Gastroesophageal sphincter (tissue), 4 donors: Measurements from ENCODE around the gene ARID3A. TPM values are rescaled to one million over a fixed set of nuclear protein-coding genes. Genes with fewer than 3 reads are reported as not detected.

Experiments used
- ATAC-seq: fragments of 150-250 bp; one replicate; pipeline ENCODE4 v1.9.1; 2016; ENCODE audit warnings: mild to moderate bottlenecking, moderate library complexity
- H3K27ac ChIP-seq, 4 donors: fragments of 200-600 bp; sonication (generic) in 3 of 4; 1 replicate in 3 of 4; 2 replicates in 1 of 4; pipeline ENCODE4 v1.5.1; 2016 to 2019
- H3K27me3 ChIP-seq: fragments of 200-600 bp; sonication (generic); one replicate; pipeline ENCODE4 v1.5.1; 2019
- H3K36me3 ChIP-seq, 2 donors: fragments of 200-600 bp; sonication (generic); one replicate each; pipeline ENCODE4 v1.5.1; 2019; ENCODE audit warnings: control low read depth in 1 of 2
- H3K4me1 ChIP-seq, 3 donors: fragments of 200-600 bp; sonication (generic); 1 replicate in 2 of 3; 2 replicates in 1 of 3; pipeline ENCODE4 v1.5.1; 2016 to 2019; ENCODE audit warnings: control low read depth in 2 of 3
- H3K4me3 ChIP-seq, 2 donors: fragments of 200-600 bp; sonication (generic); one replicate each; pipeline ENCODE4 v1.5.1; 2019; ENCODE audit warnings: mild to moderate bottlenecking in 1 of 2, moderate library complexity in 1 of 2
- H3K9me3 ChIP-seq, 3 donors: fragments of 200-600 bp; sonication (generic); one replicate each; pipeline ENCODE4 v1.5.1; 2017 to 2019; ENCODE audit warnings: control low read depth in 2 of 3
- EP300 ChIP-seq: sonication (generic); formaldehyde crosslinking; IDR thresholded peaks from one replicate; pipeline ENCODE4 v1.6.1; 2017; ENCODE audit warnings: antibody characterized with exemption, mild to moderate bottlenecking
- POLR2A ChIP-seq, 2 donors: fragments of 450-650 bp; IDR thresholded peaks; one replicate each; pipeline ENCODE4 v1.6.1; 2017; ENCODE audit warnings: antibody characterized with exemption in 2 of 2, mild to moderate bottlenecking in 2 of 2, moderate library complexity in 1 of 2
- POLR2AphosphoS5 ChIP-seq: sonication (generic); formaldehyde crosslinking; IDR thresholded peaks from one replicate; pipeline ENCODE4 v1.6.1; 2017; ENCODE audit warnings: antibody characterized with exemption
- WGBS, 2 donors: methylation state at CpG; one replicate each; pipeline ENCODE4 v1.1.5; 2018; ENCODE audit warnings: low coverage in 1 of 2; 5-methylcytosine and 5-hydroxymethylcytosine counted together
- total RNA-seq, 4 donors: library from RNA; depleted of rRNA; stranded (reverse); fragments of >200 nt; gene quantifications; one replicate each; pipeline ENCODE4 v1.1.0, GENCODE V29; 2016
- TF ChIP-seq, protein P1 (sequence below), 4 experiments: fragments of 200-600 bp in 2 of 4; fragments of 450-650 bp in 2 of 4; sonication (generic) in 1 of 4; IDR thresholded peaks; one replicate each; pipeline ENCODE4 v1.5.1; 2017 to 2019; ENCODE audit warnings: antibody characterized with exemption in 4 of 4, mild to moderate bottlenecking in 2 of 4, moderate library complexity in 2 of 4

Gene ARID3A
- total RNA-seq, 4 donors from 2014 or later: 3.6 to 6.2 (median 4.9) TPM

DNA sequence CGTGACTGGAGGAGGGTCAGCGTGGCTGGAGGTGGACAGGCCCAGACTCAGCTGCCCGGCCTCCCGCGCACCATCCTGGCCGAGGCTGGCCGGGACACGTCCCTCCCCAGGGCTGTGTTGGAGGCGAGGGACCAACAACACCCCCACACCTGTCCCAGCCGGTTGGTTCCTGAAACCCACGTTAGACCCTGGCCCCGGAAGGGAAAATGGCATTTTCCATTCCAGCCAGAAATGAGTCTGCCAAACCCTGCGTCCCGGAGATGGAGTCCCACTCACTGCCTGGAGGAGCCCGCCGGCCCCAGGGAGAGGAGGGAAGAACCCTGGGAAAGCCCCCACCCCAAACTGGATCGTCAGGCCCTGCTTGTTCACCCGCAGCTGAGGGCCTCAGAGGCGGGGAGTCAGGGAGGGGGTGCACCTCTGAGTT, 53.5 kb downstream of the ARID3A start:
- H3K27ac ChIP-seq: no peak overlapping the region
- TF ChIP-seq, protein P1, sequence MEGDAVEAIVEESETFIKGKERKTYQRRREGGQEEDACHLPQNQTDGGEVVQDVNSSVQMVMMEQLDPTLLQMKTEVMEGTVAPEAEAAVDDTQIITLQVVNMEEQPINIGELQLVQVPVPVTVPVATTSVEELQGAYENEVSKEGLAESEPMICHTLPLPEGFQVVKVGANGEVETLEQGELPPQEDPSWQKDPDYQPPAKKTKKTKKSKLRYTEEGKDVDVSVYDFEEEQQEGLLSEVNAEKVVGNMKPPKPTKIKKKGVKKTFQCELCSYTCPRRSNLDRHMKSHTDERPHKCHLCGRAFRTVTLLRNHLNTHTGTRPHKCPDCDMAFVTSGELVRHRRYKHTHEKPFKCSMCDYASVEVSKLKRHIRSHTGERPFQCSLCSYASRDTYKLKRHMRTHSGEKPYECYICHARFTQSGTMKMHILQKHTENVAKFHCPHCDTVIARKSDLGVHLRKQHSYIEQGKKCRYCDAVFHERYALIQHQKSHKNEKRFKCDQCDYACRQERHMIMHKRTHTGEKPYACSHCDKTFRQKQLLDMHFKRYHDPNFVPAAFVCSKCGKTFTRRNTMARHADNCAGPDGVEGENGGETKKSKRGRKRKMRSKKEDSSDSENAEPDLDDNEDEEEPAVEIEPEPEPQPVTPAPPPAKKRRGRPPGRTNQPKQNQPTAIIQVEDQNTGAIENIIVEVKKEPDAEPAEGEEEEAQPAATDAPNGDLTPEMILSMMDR (IDR thresholded peaks at IDR 0.05): no peak
- no peak for TF ChIP-seq EP300
- no peak for TF ChIP-seq POLR2AphosphoS5
- no peak for TF ChIP-seq POLR2A (IDR thresholded peaks at IDR 0.05)
- H3K27me3 ChIP-seq: peaks cover 12% of the 10 kb centered on the region
- ATAC-seq: no peak
- WGBS, 2 donors: no CpG with 5 or more reads among the region's 19 CpGs
- H3K4me1 ChIP-seq: peaks cover 0 to 27% (median 11%) of the 10 kb centered on the region in 3 donors
- no peaks in the 10 kb centered on the region for H3K9me3 ChIP-seq
- no peak overlapping the region for H3K4me3 ChIP-seq
- no peaks in the 10 kb centered on the region for H3K36me3 ChIP-seq

DNA sequence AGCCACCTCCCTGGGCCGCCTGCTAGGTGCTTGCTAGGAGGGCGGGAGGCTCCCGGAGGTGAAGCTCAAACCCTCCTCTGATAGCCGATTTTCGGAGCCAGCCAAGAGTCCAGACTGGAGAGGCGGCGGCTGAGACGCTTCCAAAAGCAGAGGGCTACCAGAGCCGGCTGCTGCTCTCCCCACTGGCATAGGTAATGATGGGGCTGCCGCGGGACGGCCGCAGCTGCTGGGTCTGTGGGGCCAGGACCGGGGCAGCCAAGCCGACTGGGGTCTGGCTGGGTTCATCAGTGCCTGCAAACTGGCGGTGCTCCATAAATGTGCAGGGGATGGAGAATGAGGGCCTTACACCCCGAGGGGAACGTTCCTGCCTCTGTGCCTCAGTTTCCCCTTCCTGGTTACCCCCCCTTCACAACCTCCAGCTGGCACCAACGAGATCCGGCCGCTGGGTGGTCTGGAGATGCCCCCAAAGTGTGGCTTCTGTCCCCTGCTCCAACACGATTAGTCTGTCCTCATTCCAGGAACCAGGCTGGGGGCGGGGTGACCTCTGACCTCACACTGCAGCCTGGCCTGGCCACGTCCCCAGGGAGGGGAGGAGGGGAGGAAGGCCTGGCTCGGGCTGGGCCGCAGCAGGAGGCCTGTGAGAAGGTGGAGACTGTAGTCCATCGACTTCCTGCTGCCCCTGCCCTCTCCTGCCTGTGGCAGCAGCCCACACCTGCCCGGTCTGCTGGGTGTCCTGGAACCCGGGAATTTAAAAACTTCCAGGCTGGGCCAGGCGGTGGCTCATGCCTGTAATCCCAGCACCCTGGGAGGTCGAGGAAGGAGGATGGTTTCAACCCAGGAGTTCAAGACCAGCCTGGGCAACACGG, 54.5 kb downstream of the ARID3A start:
- WGBS, 2 donors: 80% methylated on average over 2 of the region's 32 CpGs; no CpG with 5 or more reads in 1 of the 2 donors
- no peaks in the 10 kb centered on the region for H3K36me3 ChIP-seq
- no peak for TF ChIP-seq POLR2A (IDR thresholded peaks at IDR 0.05)
- TF ChIP-seq, protein P1 (IDR thresholded peaks at IDR 0.05): no peak
- no peak for TF ChIP-seq EP300
- no peak for TF ChIP-seq POLR2AphosphoS5
- no peak for ATAC-seq
- peaks cover 12% of the 10 kb centered on the region for H3K27me3 ChIP-seq
- no peak overlapping the region for H3K27ac ChIP-seq
- no peak overlapping the region for H3K4me3 ChIP-seq
- H3K4me1 ChIP-seq: peaks cover 0 to 36% (median 18%) of the 10 kb centered on the region in 3 donors
- no peaks in the 10 kb centered on the region for H3K9me3 ChIP-seq

DNA sequence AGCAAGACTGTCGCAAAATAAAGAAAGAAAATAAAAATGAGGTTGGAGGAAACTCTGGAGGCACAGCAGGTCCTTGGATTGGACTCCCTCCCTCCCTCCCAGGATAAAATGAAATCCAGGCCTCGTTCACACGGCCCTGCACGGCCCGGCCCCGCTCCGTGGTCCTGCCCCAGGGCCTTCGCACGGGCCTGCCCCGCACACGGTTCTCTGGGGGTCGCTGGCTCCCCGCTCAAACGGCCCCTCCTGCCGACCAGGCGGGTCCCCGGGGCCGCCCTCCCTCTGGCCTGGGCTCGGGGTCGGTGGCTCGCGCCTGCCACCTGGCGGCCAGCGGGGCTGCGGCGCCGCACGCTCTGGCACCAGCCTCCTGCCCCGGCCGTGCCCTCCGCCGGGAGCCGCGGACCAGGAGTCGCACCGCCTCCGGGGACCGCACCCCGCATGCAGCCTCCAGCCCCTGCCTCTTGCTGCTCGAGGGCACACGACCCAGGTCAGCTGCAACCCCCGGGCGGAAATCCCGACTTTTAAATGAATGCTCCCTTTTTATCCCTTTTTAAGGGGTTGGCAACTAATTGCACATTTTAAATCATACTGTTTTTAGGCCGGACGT, 56.8 kb downstream of the ARID3A start:
- peak; percentile 79 for ATAC-seq
- peak overlapping the region in 3 of 4 donors; percentile 51 to 94 (median 81) for H3K27ac ChIP-seq
- no peaks in the 10 kb centered on the region for H3K9me3 ChIP-seq
- peaks cover 0 to 41% (median 18%) of the 10 kb centered on the region in 3 donors for H3K4me1 ChIP-seq
- peak overlapping the region in 1 of 2 donors; percentile 45 for H3K4me3 ChIP-seq
- H3K36me3 ChIP-seq: peaks cover 0 to 20% of the 10 kb centered on the region in 2 donors
- WGBS, 2 donors: 0 to 1% methylated on average over 5 to 15 of the region's 46 CpGs
- TF ChIP-seq, protein P1 (IDR thresholded peaks at IDR 0.05): peak in 3 of 4 experiments; percentile 99
- no peak for TF ChIP-seq POLR2A (IDR thresholded peaks at IDR 0.05)
- peaks cover 12% of the 10 kb centered on the region for H3K27me3 ChIP-seq

DNA sequence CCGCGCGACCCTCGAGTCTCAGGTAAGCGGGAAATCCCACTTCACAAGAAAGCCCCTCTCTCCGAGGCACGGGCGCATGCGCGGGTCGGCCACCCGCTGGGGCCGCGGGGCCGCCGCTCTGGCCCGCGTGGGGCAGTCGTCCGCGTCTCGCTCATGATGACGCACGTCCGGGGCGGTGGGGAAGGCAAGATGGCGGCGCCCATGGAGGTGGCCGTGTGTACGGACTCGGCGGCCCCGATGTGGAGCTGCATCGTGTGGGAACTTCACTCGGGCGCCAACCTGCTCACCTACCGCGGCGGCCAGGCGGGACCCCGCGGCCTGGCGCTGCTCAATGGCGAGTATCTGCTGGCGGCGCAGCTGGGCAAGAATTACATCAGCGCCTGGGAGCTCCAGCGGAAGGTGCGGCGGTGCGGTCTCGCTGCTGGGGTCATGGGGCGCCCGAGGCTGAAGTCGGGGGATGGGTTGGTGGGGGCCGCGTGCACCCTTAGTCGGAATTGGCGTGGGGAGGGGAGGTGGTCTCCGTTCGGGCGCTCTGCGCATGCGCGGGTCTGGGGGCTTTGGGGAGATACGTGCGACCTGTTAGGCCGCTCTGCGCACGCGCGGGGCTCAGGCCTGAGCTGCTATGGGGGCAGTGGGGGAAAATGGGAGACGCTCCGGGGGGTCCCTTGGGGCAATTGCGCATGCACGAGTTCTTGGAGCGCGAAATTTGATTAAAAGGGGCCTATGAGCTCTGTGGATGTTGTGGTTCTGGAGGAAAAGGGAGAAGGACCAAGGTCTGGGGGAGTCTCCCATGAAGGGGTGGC, 58.5 kb downstream of the ARID3A start, which contains the start of gene WDR18:
WDR18 (plus strand) TSS at position 181 of the 803 bp plus-strand sequence; CDS start at position 190, 9 bp downstream.
- Histone ChIP-seq H3K4me3 (peak within 1 kb of the TSS; percentile 85 to 89), H3K27me3 (peaks cover 5% of the 10 kb centered on the region), H3K36me3 (peaks cover 0 to 31% of the 10 kb centered on the region in 2 donors), H3K27ac (peak within 1 kb of the TSS; percentile 80 to 94 (median 85)), H3K9me3 (no peaks in the 10 kb centered on the region), H3K4me1 (peaks cover 0 to 41% (median 18%) of the 10 kb centered on the region in 3 donors)
- 0% methylated on average over 1 to 17 of the region's 78 CpGs for WGBS, 2 donors
- peak; percentile 95 for ATAC-seq
- TF ChIP-seq EP300 (no peak), POLR2AphosphoS5 (peak; percentile 78), POLR2A (IDR thresholded peaks at IDR 0.05) (peak; percentile 55 to 57)
- TF ChIP-seq, protein P1 (IDR thresholded peaks at IDR 0.05): peak in 3 of 4 experiments; percentile 43 to 67 (median 44)
